Suprapubic skin (tissue), 3 donors: ENCODE results near the gene CRTC3.

Source experiments
- POLR2A ChIP-seq, 2 donors: fragments of 450-650 bp; IDR thresholded peaks; one replicate each; pipeline ENCODE4 v1.6.1; 2017; ENCODE audit warnings: antibody characterized with exemption in 2 of 2, mild to moderate bottlenecking in 2 of 2, moderate library complexity in 2 of 2
- TF ChIP-seq, protein P1 (sequence below), 2 donors: fragments of 200-600 bp in 1 of 2; fragments of 450-650 bp in 1 of 2; sonication (generic) in 1 of 2; IDR thresholded peaks; one replicate each; pipeline ENCODE4 v1.5.1; 2016 to 2019; ENCODE audit warnings: antibody characterized with exemption in 2 of 2, mild to moderate bottlenecking in 1 of 2, moderate library complexity in 1 of 2

GRCh38 chr15:90593499-90594158 is 63.9 kb downstream of the CRTC3 start:
- TF ChIP-seq POLR2A (IDR thresholded peaks at IDR 0.05): no peak
- TF ChIP-seq, protein P1, sequence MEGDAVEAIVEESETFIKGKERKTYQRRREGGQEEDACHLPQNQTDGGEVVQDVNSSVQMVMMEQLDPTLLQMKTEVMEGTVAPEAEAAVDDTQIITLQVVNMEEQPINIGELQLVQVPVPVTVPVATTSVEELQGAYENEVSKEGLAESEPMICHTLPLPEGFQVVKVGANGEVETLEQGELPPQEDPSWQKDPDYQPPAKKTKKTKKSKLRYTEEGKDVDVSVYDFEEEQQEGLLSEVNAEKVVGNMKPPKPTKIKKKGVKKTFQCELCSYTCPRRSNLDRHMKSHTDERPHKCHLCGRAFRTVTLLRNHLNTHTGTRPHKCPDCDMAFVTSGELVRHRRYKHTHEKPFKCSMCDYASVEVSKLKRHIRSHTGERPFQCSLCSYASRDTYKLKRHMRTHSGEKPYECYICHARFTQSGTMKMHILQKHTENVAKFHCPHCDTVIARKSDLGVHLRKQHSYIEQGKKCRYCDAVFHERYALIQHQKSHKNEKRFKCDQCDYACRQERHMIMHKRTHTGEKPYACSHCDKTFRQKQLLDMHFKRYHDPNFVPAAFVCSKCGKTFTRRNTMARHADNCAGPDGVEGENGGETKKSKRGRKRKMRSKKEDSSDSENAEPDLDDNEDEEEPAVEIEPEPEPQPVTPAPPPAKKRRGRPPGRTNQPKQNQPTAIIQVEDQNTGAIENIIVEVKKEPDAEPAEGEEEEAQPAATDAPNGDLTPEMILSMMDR (IDR thresholded peaks at IDR 0.05): no peak
